Measurements from ENCODE around the gene STEAP1B. TPM values are rescaled to one million over a fixed set of nuclear protein-coding genes. Genes with fewer than 3 reads are reported as not detected.

The STEAP1B gene
- total RNA-seq, 1 donor from 2014 or later: 2.5 TPM

DNA sequence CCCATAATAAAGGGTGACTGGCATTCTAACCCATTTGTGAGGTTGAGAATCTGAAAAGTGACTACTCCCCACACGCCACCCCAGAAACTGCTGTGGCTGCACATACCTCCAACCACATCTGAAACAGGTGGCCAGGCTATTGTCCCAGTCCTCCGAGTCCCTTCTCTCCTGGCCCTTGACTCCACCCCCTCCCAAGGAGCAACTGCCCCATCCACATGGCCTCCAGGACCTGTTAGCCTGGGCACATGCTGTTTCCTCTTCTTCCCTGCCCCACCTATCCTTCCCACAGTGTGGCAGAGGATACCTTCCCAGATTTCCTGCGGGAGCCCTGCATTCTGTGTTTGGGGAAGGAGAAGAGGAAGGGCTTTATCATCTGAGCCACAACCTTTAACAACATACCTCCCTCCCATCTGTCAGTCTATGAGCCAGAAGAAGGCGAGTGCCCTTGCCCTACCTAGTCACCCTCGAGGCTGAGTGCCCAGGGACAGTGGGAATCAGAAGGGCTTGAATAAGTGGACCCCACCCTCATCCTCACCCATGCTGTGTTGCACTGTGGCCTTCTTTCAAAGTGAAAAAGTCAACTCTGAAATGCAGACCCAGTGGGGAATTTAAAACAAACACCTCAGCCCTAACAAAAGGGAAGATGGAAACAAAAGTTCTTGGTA, 11.9 kb downstream of the STEAP1B start:
- H3K27ac ChIP-seq: no peak overlapping the region
- intact Hi-C loops (cut with DNase I): loop anchor here (5.0 kb wide), 1 partner anchor 381 kb away; no protein-coding TSS in a partner anchor
- TF ChIP-seq, protein P1, sequence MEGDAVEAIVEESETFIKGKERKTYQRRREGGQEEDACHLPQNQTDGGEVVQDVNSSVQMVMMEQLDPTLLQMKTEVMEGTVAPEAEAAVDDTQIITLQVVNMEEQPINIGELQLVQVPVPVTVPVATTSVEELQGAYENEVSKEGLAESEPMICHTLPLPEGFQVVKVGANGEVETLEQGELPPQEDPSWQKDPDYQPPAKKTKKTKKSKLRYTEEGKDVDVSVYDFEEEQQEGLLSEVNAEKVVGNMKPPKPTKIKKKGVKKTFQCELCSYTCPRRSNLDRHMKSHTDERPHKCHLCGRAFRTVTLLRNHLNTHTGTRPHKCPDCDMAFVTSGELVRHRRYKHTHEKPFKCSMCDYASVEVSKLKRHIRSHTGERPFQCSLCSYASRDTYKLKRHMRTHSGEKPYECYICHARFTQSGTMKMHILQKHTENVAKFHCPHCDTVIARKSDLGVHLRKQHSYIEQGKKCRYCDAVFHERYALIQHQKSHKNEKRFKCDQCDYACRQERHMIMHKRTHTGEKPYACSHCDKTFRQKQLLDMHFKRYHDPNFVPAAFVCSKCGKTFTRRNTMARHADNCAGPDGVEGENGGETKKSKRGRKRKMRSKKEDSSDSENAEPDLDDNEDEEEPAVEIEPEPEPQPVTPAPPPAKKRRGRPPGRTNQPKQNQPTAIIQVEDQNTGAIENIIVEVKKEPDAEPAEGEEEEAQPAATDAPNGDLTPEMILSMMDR (IDR thresholded peaks at IDR 0.05): no peak
- no peaks in the 10 kb centered on the region for H3K36me3 ChIP-seq
- H3K9me3 ChIP-seq: no peaks in the 10 kb centered on the region
- no peak for DNase-seq
- H3K4me3 ChIP-seq: no peak overlapping the region
- H3K27me3 ChIP-seq: no peaks in the 10 kb centered on the region
- H3K4me1 ChIP-seq: peaks cover 3% of the 10 kb centered on the region
- peak; percentile 24 for ATAC-seq

DNA sequence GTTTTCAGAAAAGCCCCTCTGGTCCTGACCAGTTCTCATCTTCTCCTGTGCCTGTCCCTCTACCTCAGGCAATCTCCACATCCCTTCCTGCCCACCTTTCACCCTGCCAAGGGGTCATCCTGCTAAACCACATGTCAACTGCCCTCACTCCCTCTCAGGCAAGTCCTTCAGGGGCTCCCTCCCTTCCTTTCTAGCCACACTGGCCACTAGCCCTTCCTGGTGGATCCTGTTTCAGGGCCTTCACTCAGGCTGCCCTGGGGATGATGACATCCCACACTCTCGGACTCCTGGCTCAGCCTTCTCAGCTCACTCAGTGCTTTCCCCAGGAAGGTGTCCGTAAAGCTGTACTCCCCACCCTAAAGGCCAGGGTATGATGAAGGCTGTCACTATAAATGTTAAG, 13.4 kb downstream of the STEAP1B start:
- intact Hi-C loops (cut with DNase I): loop anchor here (5.0 kb wide), 1 partner anchor 379 kb away; no protein-coding TSS in a partner anchor
- H3K4me3 ChIP-seq: no peak overlapping the region
- H3K27me3 ChIP-seq: no peaks in the 10 kb centered on the region
- TF ChIP-seq, protein P1 (IDR thresholded peaks at IDR 0.05): no peak
- H3K27ac ChIP-seq: no peak overlapping the region
- DNase-seq (no peak), ATAC-seq (no peak)
- H3K9me3 ChIP-seq: no peaks in the 10 kb centered on the region
- peaks cover 3% of the 10 kb centered on the region for H3K4me1 ChIP-seq
- H3K36me3 ChIP-seq: no peaks in the 10 kb centered on the region

DNA sequence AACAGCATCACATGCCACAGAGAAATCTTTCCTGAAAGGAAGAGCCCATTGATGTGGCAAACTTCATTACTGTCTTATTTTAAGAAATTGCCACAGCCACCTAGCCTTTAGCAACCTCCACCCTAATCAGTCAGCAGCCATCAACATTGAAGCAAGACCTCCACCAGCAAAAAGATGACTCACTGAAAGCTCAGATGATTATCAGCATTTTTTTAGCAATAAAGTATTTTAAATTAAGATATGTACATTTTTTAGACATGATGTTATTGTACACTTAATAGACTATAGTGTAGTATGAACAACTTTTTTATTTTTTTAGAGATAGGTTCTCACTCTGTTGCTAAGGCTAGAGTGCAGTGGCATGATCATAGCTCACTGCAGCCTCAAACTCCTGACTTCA, 14.8 kb downstream of the STEAP1B start:
- ATAC-seq (no peak), DNase-seq (no peak)
- intact Hi-C loops (cut with DNase I): loop anchor here (5.0 kb wide), 1 partner anchor 378 kb away; no protein-coding TSS in a partner anchor
- no peaks in the 10 kb centered on the region for H3K27me3 ChIP-seq
- no peak overlapping the region for H3K4me3 ChIP-seq
- H3K36me3 ChIP-seq: no peaks in the 10 kb centered on the region
- TF ChIP-seq, protein P1 (IDR thresholded peaks at IDR 0.05): no peak
- no peaks in the 10 kb centered on the region for H3K9me3 ChIP-seq
- no peak overlapping the region for H3K27ac ChIP-seq
- peaks cover 8% of the 10 kb centered on the region for H3K4me1 ChIP-seq

DNA sequence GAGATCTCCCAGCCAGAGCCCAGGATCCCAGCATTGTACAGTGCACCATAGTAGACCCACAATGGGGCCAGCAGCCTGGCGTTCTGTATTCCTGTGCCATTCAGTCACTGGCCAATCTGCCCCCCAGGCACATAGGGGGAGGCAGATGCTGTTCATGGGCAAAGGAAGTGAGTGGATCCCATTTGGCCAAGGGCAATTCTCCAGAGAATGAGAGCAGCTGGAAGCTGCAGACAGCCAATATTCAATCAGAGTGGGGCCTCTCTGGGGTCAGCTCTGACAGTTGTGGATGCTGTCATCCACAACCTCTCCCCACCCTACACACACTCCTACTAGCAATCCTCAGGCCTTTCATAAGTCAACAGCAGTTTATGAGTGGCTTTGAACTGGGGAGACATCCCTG, 17.5 kb downstream of the STEAP1B start:
- Histone ChIP-seq H3K27ac (no peak overlapping the region), H3K36me3 (no peaks in the 10 kb centered on the region), H3K4me1 (peaks cover 5% of the 10 kb centered on the region), H3K27me3 (no peaks in the 10 kb centered on the region), H3K9me3 (no peaks in the 10 kb centered on the region), H3K4me3 (no peak overlapping the region)
- TF ChIP-seq, protein P1 (IDR thresholded peaks at IDR 0.05): no peak
- intact Hi-C loops (cut with DNase I): no loop called here
- no peak for DNase-seq
- no peak for ATAC-seq

DNA sequence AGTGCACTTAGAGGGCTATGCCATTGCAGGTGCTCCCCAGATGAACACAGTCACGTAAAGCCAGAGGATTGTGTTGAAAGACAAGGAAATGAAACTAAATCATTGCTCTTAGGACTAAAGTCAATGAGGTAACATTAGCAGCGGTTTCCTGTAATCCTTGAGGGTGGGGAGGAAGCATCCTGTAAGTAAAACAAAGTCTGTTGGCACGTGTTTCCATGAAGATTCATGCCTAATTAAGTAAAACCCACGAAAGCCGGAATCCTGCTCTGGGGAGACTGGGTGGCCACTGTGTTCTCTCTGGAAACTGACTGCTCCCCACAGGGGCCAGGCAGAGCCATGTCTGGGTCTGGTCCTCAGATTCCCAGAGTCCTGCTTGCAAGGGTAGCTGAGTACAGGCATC, 18.3 kb downstream of the STEAP1B start:
- DNase-seq (no peak), ATAC-seq (peak; percentile 61)
- Histone ChIP-seq H3K27me3 (no peaks in the 10 kb centered on the region), H3K4me1 (peaks cover 5% of the 10 kb centered on the region), H3K36me3 (no peaks in the 10 kb centered on the region), H3K27ac (peak overlapping the region; percentile 24), H3K9me3 (no peaks in the 10 kb centered on the region), H3K4me3 (no peak overlapping the region)
- intact Hi-C loops (cut with DNase I): no loop called here
- TF ChIP-seq, protein P1 (IDR thresholded peaks at IDR 0.05): no peak
